Suprapubic skin (tissue), 4 donors: ENCODE results near the gene TMC2. TPM values are rescaled to one million over a fixed set of nuclear protein-coding genes. Genes with fewer than 3 reads are reported as not detected.

Experiments
- DNase-seq, 2 donors: peaks; one replicate each; pipeline ENCODE4 v3.0.0-alpha.2; 2019; ENCODE audit warnings: low spot score in 2 of 2
- H3K27ac ChIP-seq: fragments of 200-600 bp; sonication (generic); one replicate; pipeline ENCODE4 v1.5.1; 2019
- H3K27me3 ChIP-seq: fragments of 200-600 bp; sonication (generic); one replicate; pipeline ENCODE4 v1.5.1; 2019
- H3K36me3 ChIP-seq: fragments of 200-600 bp; sonication (generic); one replicate; pipeline ENCODE4 v1.5.1; 2019
- H3K4me1 ChIP-seq: fragments of 200-600 bp; sonication (generic); one replicate; pipeline ENCODE4 v1.5.1; 2019
- H3K4me3 ChIP-seq: fragments of 200-600 bp; sonication (generic); one replicate; pipeline ENCODE4 v1.5.1; 2019; ENCODE audit warnings: mild to moderate bottlenecking
- H3K9me3 ChIP-seq: fragments of 200-600 bp; sonication (generic); one replicate; pipeline ENCODE4 v1.5.1; 2019
- CTCF ChIP-seq, 2 donors: fragments of 200-600 bp in 1 of 2; fragments of 450-650 bp in 1 of 2; sonication (generic) in 1 of 2; IDR thresholded peaks; one replicate each; pipeline ENCODE4 v1.5.1; 2016 to 2019; ENCODE audit warnings: antibody characterized with exemption in 2 of 2, mild to moderate bottlenecking in 1 of 2, moderate library complexity in 1 of 2
- EP300 ChIP-seq: sonication (generic); formaldehyde crosslinking; IDR thresholded peaks from one replicate; pipeline ENCODE4 v1.6.1; 2017; ENCODE audit warnings: antibody characterized with exemption
- POLR2A ChIP-seq, 2 donors: fragments of 450-650 bp; IDR thresholded peaks; one replicate each; pipeline ENCODE4 v1.6.1; 2017; ENCODE audit warnings: antibody characterized with exemption in 2 of 2, mild to moderate bottlenecking in 2 of 2, moderate library complexity in 2 of 2
- POLR2AphosphoS5 ChIP-seq, 3 donors: sonication (generic); formaldehyde crosslinking; IDR thresholded peaks; one replicate each; pipeline ENCODE4 v1.6.1; 2017; ENCODE audit warnings: antibody characterized with exemption in 3 of 3
- WGBS: methylation state at CpG from one replicate; pipeline ENCODE4 v1.1.5; 2018; 5-methylcytosine and 5-hydroxymethylcytosine counted together
- total RNA-seq, 4 donors: library from RNA; depleted of rRNA; stranded (reverse); fragments of >200 nt; gene quantifications; one replicate each; pipeline ENCODE4 v1.1.0, GENCODE V29; 2016

TMC2 gene
- total RNA-seq, 4 donors from 2014 or later: not detected

DNA sequence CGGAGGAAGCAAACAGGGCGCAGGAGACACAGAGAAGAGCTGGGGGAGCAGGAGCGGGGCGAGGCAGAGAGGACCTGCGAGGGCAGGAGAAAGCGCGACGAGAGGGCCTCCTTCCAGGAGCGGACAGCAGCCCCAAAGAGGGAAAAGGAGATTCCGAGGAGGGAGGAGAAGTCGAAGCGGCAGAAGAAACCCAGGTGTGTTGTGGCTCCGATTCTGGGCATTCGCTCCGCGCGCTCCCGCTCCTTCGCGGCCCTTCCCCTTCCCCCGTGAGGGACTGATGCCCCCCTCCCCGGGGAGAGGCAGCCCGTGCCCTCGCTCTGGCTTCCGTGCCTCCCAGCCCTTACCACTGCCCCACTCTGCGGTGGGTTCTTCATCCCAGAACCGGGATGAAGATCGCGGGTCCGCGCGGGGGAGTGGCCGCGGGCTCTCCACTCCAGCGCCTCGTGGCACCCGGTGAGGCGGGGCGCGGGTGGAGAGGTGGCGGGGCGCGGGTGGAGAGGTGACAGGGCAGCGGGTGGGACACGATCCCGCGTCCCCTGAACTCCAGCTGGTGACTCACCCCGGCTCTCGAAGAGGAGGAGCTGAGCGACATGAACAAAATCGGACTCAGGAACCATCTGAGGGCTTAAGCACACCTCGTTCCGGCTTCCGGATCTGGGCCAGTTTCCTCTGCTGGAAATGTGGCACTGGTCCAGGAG, 22.4 kb downstream of the TMC2 start:
- TF ChIP-seq POLR2AphosphoS5 (IDR thresholded peaks at IDR 0.05) (no peak), EP300 (no peak), CTCF (IDR thresholded peaks at IDR 0.05) (no peak), POLR2A (IDR thresholded peaks at IDR 0.05) (no peak)
- Histone ChIP-seq H3K36me3 (no peaks in the 10 kb centered on the region), H3K9me3 (no peaks in the 10 kb centered on the region), H3K27me3 (peaks cover 72% of the 10 kb centered on the region), H3K27ac (no peak overlapping the region), H3K4me1 (peaks cover 11% of the 10 kb centered on the region), H3K4me3 (peak overlapping the region; percentile 44)
- WGBS: 4% methylated on average over 26 of the region's 54 CpGs
- DNase-seq: no peak

GRCh38 chr20:2559279-2559626, 22.9 kb downstream of the TMC2 start:
- peaks cover 11% of the 10 kb centered on the region for H3K4me1 ChIP-seq
- DNase-seq: no peak
- 61% methylated on average over 3 of the region's 3 CpGs for WGBS
- peak overlapping the region; percentile 44 for H3K4me3 ChIP-seq
- no peak overlapping the region for H3K27ac ChIP-seq
- H3K27me3 ChIP-seq: peaks cover 70% of the 10 kb centered on the region
- TF ChIP-seq POLR2AphosphoS5 (IDR thresholded peaks at IDR 0.05): no peak
- no peak for TF ChIP-seq CTCF (IDR thresholded peaks at IDR 0.05)
- TF ChIP-seq POLR2A (IDR thresholded peaks at IDR 0.05): no peak
- no peak for TF ChIP-seq EP300
- H3K36me3 ChIP-seq: no peaks in the 10 kb centered on the region
- H3K9me3 ChIP-seq: no peaks in the 10 kb centered on the region

DNA sequence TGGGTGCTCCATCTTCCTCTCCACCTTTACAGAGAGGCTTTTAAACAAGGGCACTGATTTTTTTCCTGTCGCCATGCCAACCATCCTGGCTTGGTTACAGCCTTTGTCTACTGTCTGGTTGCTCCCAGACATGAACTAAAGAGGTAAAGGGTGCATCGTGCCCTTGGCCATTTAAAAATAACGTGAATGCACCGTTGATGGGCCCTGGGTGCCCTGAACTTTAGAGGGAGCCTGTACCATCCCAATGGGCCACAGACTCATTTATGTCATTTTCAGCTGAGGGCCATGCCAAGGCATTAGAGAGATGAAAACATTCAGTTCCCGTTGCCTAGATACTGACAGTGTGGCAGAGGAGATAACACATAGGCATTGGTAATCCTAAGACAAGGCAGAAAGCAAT, 23.3 kb downstream of the TMC2 start:
- WGBS: 62% methylated on average over 5 of the region's 5 CpGs
- H3K4me3 ChIP-seq: no peak overlapping the region
- no peaks in the 10 kb centered on the region for H3K36me3 ChIP-seq
- H3K9me3 ChIP-seq: no peaks in the 10 kb centered on the region
- H3K27ac ChIP-seq: no peak overlapping the region
- no peak for TF ChIP-seq POLR2AphosphoS5 (IDR thresholded peaks at IDR 0.05)
- TF ChIP-seq EP300: no peak
- TF ChIP-seq POLR2A (IDR thresholded peaks at IDR 0.05): no peak
- no peak for TF ChIP-seq CTCF (IDR thresholded peaks at IDR 0.05)
- DNase-seq: no peak
- peaks cover 73% of the 10 kb centered on the region for H3K27me3 ChIP-seq
- peaks cover 11% of the 10 kb centered on the region for H3K4me1 ChIP-seq

GRCh38 chr20:2563116-2563515, 26.7 kb downstream of the TMC2 start:
- H3K9me3 ChIP-seq: no peaks in the 10 kb centered on the region
- H3K27me3 ChIP-seq: peaks cover 69% of the 10 kb centered on the region
- no peak overlapping the region for H3K4me3 ChIP-seq
- peaks cover 11% of the 10 kb centered on the region for H3K4me1 ChIP-seq
- no peak overlapping the region for H3K27ac ChIP-seq
- TF ChIP-seq POLR2A (IDR thresholded peaks at IDR 0.05) (no peak), POLR2AphosphoS5 (IDR thresholded peaks at IDR 0.05) (no peak), CTCF (IDR thresholded peaks at IDR 0.05) (no peak), EP300 (no peak)
- H3K36me3 ChIP-seq: no peaks in the 10 kb centered on the region
- 62% methylated on average over 8 of the region's 8 CpGs for WGBS
- no peak for DNase-seq

GRCh38 chr20:2564406-2564805, 28.0 kb downstream of the TMC2 start:
- Histone ChIP-seq H3K27me3 (peaks cover 66% of the 10 kb centered on the region), H3K27ac (no peak overlapping the region), H3K9me3 (no peaks in the 10 kb centered on the region), H3K4me1 (no peaks in the 10 kb centered on the region), H3K36me3 (no peaks in the 10 kb centered on the region), H3K4me3 (no peak overlapping the region)
- WGBS: 76% methylated on average over 4 of the region's 4 CpGs
- no peak for DNase-seq
- TF ChIP-seq EP300: no peak
- TF ChIP-seq CTCF (IDR thresholded peaks at IDR 0.05): no peak
- TF ChIP-seq POLR2A (IDR thresholded peaks at IDR 0.05): no peak
- TF ChIP-seq POLR2AphosphoS5 (IDR thresholded peaks at IDR 0.05): no peak
